ENCODE measurements around the gene FSD2. TPM values are rescaled to one million over a fixed set of nuclear protein-coding genes. Genes with fewer than 3 reads are reported as not detected.

FSD2 gene
- total RNA-seq, 1 experiment from 2014 or later, result not detected

DNA sequence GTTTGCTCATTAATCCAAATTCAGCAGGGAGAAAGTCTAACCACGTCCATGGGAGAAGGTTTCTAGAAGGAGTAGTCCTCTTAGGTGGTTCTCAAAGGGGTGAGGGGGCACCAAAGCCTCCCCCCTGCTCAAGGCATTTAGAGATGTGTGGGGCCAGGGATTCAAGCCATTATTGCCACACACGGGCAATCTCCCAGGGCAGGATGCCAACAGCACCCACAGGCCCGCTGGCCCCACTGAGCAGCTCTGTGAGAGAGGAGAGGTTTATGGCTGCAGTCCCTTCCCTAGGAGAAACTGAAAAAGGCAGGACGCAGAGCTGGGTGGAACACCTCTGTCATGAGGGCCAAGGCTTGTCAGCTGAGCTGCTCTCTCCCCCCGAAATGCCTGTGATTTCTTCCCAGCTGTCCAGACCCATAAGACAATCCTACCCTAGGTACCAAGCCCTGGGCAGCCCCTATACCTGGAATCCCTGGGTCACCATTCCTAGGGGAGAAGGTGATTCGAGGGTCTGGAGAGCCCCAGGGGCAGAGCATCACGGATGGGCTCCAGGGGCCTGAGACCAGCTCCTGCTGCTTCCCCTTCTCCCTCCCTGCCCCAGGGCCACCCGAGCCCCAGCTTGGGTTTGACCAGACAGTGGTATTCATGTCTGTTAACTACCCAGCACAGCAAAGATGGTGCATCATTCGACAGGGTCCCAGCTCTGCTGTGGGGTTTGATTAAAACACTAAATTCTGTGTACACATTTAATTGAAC is 42.5 kb upstream of the FSD2 start:
- H3K27ac Mint-ChIP-seq (ENCODE audit: low read depth, unreplicated experiment), result no peak overlapping the region
- POLR2A ChIA-PET, result interaction anchor here (0.6 to 1.8 kb wide), 5 partner anchors 73 to 152 kb away, joined by 3 to 6 read pairs (median 4); partner anchors contain the start of gene RAMAC
- no peaks in the 10 kb centered on the region for H3K9me3 Mint-ChIP-seq (ENCODE audit: unreplicated experiment)
- CTCF ChIA-PET, result interaction anchor here (0.6 to 4.7 kb wide), 7 partner anchors 14 to 1718 kb away, joined by 3 to 47 read pairs (median 5); no protein-coding TSS in a partner anchor
- DNase-seq (ENCODE audit: unreplicated experiment), result no peak
- no peaks in the 10 kb centered on the region for H3K4me1 Mint-ChIP-seq (ENCODE audit: insufficient read depth, unreplicated experiment)
- no peak for TF ChIP-seq CTCF (IDR thresholded peaks at IDR 0.05; ENCODE audit: unreplicated experiment)
- H3K36me3 Mint-ChIP-seq (ENCODE audit: insufficient read depth, unreplicated experiment), result no peaks in the 10 kb centered on the region
- intact Hi-C loops (cut with micrococcal nuclease), result loop anchor here (2.0 kb wide), 1 partner anchor 138 kb away; the partner anchor contains the start of gene RAMAC
- no TSS peak for BruUV-seq (replicated peaks)
- no peaks in the 10 kb centered on the region for H3K27me3 Mint-ChIP-seq (ENCODE audit: insufficient read depth, unreplicated experiment)
- no peak overlapping the region for H3K4me3 Mint-ChIP-seq (ENCODE audit: unreplicated experiment)

- intact Hi-C loops (cut with micrococcal nuclease), result loop anchor here (2.0 kb wide), 1 partner anchor 139 kb away; the partner anchor contains the start of gene RAMAC
- no TSS peak for BruUV-seq (replicated peaks)
- ChIA-PET POLR2A (interaction anchor here (0.5 to 1.8 kb wide), 3 partner anchors 18 to 152 kb away, joined by 3 to 4 read pairs (median 3); no protein-coding TSS in a partner anchor), CTCF (interaction anchor here (0.7 to 4.7 kb wide), 3 partner anchors 58 to 152 kb away, joined by 3 to 47 read pairs (median 5); no protein-coding TSS in a partner anchor)
- no peak overlapping the region for H3K4me3 Mint-ChIP-seq (ENCODE audit: unreplicated experiment)
- H3K36me3 Mint-ChIP-seq (ENCODE audit: insufficient read depth, unreplicated experiment), result no peaks in the 10 kb centered on the region
- no peaks in the 10 kb centered on the region for H3K9me3 Mint-ChIP-seq (ENCODE audit: unreplicated experiment)
- H3K27me3 Mint-ChIP-seq (ENCODE audit: insufficient read depth, unreplicated experiment), result no peaks in the 10 kb centered on the region
- H3K27ac Mint-ChIP-seq (ENCODE audit: low read depth, unreplicated experiment), result no peak overlapping the region
- no peak for TF ChIP-seq CTCF (IDR thresholded peaks at IDR 0.05; ENCODE audit: unreplicated experiment)
- DNase-seq (ENCODE audit: unreplicated experiment), result no peak
- H3K4me1 Mint-ChIP-seq (ENCODE audit: insufficient read depth, unreplicated experiment), result no peaks in the 10 kb centered on the region
Measured at GRCh38 chr15:82847703-82848102, 41.8 kb upstream of the FSD2 start.

DNA sequence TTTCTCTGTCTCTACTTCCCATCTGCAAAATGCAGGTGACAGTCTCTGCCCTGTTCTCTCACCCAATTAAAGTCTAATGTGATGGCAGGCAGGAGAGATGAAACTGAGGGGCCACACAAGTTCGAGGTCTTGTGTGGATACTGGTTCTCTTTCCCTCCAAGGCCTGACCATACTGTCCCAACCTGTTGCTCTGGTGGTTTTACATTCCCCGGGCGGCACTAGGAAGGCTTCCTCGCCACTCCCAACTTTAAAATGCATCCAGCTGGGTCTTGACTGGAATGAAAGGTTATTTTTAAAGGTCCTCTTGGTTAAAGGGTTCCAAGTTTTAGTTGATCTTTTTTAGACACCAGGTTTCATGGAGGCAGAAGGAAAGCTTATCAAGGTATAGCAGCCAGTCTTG is 40.8 kb upstream of the FSD2 start:
- Mint-ChIP-seq H3K27ac (ENCODE audit: low read depth, unreplicated experiment) (no peak overlapping the region), H3K4me1 (ENCODE audit: insufficient read depth, unreplicated experiment) (no peaks in the 10 kb centered on the region), H3K4me3 (ENCODE audit: unreplicated experiment) (no peak overlapping the region), H3K27me3 (ENCODE audit: insufficient read depth, unreplicated experiment) (no peaks in the 10 kb centered on the region), H3K36me3 (ENCODE audit: insufficient read depth, unreplicated experiment) (no peaks in the 10 kb centered on the region), H3K9me3 (ENCODE audit: unreplicated experiment) (no peaks in the 10 kb centered on the region)
- BruUV-seq (replicated peaks), result no TSS peak
- CTCF ChIA-PET, result interaction anchor here (1.3 kb wide), 1 partner anchor 153 kb away, joined by 5 read pairs; no protein-coding TSS in a partner anchor
- intact Hi-C loops (cut with micrococcal nuclease), result no loop called here
- POLR2A ChIA-PET, result interaction anchor here (1.8 kb wide), 1 partner anchor 153 kb away, joined by 4 read pairs; no protein-coding TSS in a partner anchor
- no peak for DNase-seq (ENCODE audit: unreplicated experiment)
- no peak for TF ChIP-seq CTCF (IDR thresholded peaks at IDR 0.05; ENCODE audit: unreplicated experiment)

- Mint-ChIP-seq H3K4me1 (ENCODE audit: insufficient read depth, unreplicated experiment) (no peaks in the 10 kb centered on the region), H3K27me3 (ENCODE audit: insufficient read depth, unreplicated experiment) (no peaks in the 10 kb centered on the region), H3K9me3 (ENCODE audit: unreplicated experiment) (no peaks in the 10 kb centered on the region), H3K4me3 (ENCODE audit: unreplicated experiment) (no peak overlapping the region), H3K36me3 (ENCODE audit: insufficient read depth, unreplicated experiment) (no peaks in the 10 kb centered on the region), H3K27ac (ENCODE audit: low read depth, unreplicated experiment) (no peak overlapping the region)
- TF ChIP-seq CTCF (IDR thresholded peaks at IDR 0.05; ENCODE audit: unreplicated experiment), result no peak
- intact Hi-C loops (cut with micrococcal nuclease), result no loop called here
- no TSS peak for BruUV-seq (replicated peaks)
- ChIA-PET POLR2A (no interaction called here), CTCF (interaction anchor here (1.3 kb wide), 1 partner anchor 156 kb away, joined by 4 read pairs; no protein-coding TSS in a partner anchor)
- no peak for DNase-seq (ENCODE audit: unreplicated experiment)
Measured at GRCh38 chr15:82845686-82846085, 39.8 kb upstream of the FSD2 start.

Measured in MCF 10A (cell line).